ENCODE data around the gene TXNDC2. TPM values are rescaled to one million over a fixed set of nuclear protein-coding genes. Genes with fewer than 3 reads are reported as not detected.

TXNDC2 gene
- total RNA-seq, 3 donors from 2014 or later (not counting 1 experiment from before 2014, with no cell fraction given), result not detected

- Histone ChIP-seq H3K27ac (ENCODE audit: low read length) (no peak overlapping the region), H3K9me3 (ENCODE audit: control insufficient read depth, insufficient read depth, low read length) (no peaks in the 10 kb centered on the region), H3K4me3 (ENCODE audit: low read length) (no peak overlapping the region), H3K4me1 (ENCODE audit: control insufficient read depth, insufficient read depth, low read length) (no peaks in the 10 kb centered on the region), H3K27me3 (ENCODE audit: control insufficient read depth, insufficient read depth, low read length) (no peaks in the 10 kb centered on the region), H3K36me3 (ENCODE audit: control insufficient read depth, insufficient read depth, low read length) (no peaks in the 10 kb centered on the region)
- DNase-seq (no peak), ATAC-seq (no peak)
- H3K27ac Mint-ChIP-seq, result no peak overlapping the region
- TF ChIP-seq CTCF (IDR thresholded peaks at IDR 0.05), result no peak
- intact Hi-C loops (cut with micrococcal nuclease), result no loop called here
- peaks cover 9 to 11% of the 10 kb centered on the region in 2 donors for H3K27me3 Mint-ChIP-seq (ENCODE audit: low read depth in 2 of 2)
- no peaks in the 10 kb centered on the region for H3K9me3 Mint-ChIP-seq
- H3K36me3 Mint-ChIP-seq, result no peaks in the 10 kb centered on the region
- H3K4me1 Mint-ChIP-seq, result no peaks in the 10 kb centered on the region
- H3K4me3 Mint-ChIP-seq, result no peak overlapping the region
- 91% methylated on average over 7 of the region's 10 CpGs for WGBS (ENCODE audit: insufficient coverage)
These were observed 45.9 kb upstream of the TXNDC2 start for GRCh38 chr18:9839853-9840252.

- no peak overlapping the region for H3K4me3 ChIP-seq (ENCODE audit: low read length)
- peaks cover under 1 to 7% of the 10 kb centered on the region in 2 donors for H3K27me3 Mint-ChIP-seq (ENCODE audit: low read depth in 2 of 2)
- no peaks in the 10 kb centered on the region for H3K27me3 ChIP-seq (ENCODE audit: control insufficient read depth, insufficient read depth, low read length)
- no peak overlapping the region for H3K27ac Mint-ChIP-seq
- no peaks in the 10 kb centered on the region for H3K9me3 ChIP-seq (ENCODE audit: control insufficient read depth, insufficient read depth, low read length)
- WGBS (ENCODE audit: insufficient coverage), result 92% methylated on average over 3 of the region's 4 CpGs
- intact Hi-C loops (cut with micrococcal nuclease), result no loop called here
- H3K36me3 Mint-ChIP-seq, result no peaks in the 10 kb centered on the region
- no peaks in the 10 kb centered on the region for H3K4me1 ChIP-seq (ENCODE audit: control insufficient read depth, insufficient read depth, low read length)
- DNase-seq (no peak), ATAC-seq (no peak)
- no peak overlapping the region for H3K27ac ChIP-seq (ENCODE audit: low read length)
- no peak for TF ChIP-seq CTCF (IDR thresholded peaks at IDR 0.05)
- no peaks in the 10 kb centered on the region for H3K4me1 Mint-ChIP-seq
- H3K4me3 Mint-ChIP-seq, result no peak overlapping the region
- H3K9me3 Mint-ChIP-seq, result no peaks in the 10 kb centered on the region
- no peaks in the 10 kb centered on the region for H3K36me3 ChIP-seq (ENCODE audit: control insufficient read depth, insufficient read depth, low read length)
These were observed 44.0 kb upstream of the TXNDC2 start for GRCh38 chr18:9841752-9842151.

GRCh38 chr18:9842448-9842847, 43.3 kb upstream of the TXNDC2 start:
- WGBS (ENCODE audit: insufficient coverage), result 88% methylated on average over 6 of the region's 6 CpGs
- intact Hi-C loops (cut with micrococcal nuclease), result no loop called here
- DNase-seq (no peak), ATAC-seq (no peak)
- TF ChIP-seq CTCF (IDR thresholded peaks at IDR 0.05), result no peak
- no peak overlapping the region for H3K27ac Mint-ChIP-seq
- peaks cover 0 to 7% of the 10 kb centered on the region in 2 donors for H3K27me3 Mint-ChIP-seq (ENCODE audit: low read depth in 2 of 2)
- H3K9me3 Mint-ChIP-seq, result no peaks in the 10 kb centered on the region
- Histone ChIP-seq H3K27ac (ENCODE audit: low read length) (no peak overlapping the region), H3K9me3 (ENCODE audit: control insufficient read depth, insufficient read depth, low read length) (no peaks in the 10 kb centered on the region), H3K4me3 (ENCODE audit: low read length) (no peak overlapping the region), H3K36me3 (ENCODE audit: control insufficient read depth, insufficient read depth, low read length) (no peaks in the 10 kb centered on the region), H3K27me3 (ENCODE audit: control insufficient read depth, insufficient read depth, low read length) (no peaks in the 10 kb centered on the region), H3K4me1 (ENCODE audit: control insufficient read depth, insufficient read depth, low read length) (no peaks in the 10 kb centered on the region)
- no peak overlapping the region for H3K4me3 Mint-ChIP-seq
- no peaks in the 10 kb centered on the region for H3K36me3 Mint-ChIP-seq
- no peaks in the 10 kb centered on the region for H3K4me1 Mint-ChIP-seq

- Mint-ChIP-seq H3K27ac (no peak overlapping the region), H3K4me3 (no peak overlapping the region), H3K9me3 (no peaks in the 10 kb centered on the region), H3K4me1 (no peaks in the 10 kb centered on the region), H3K36me3 (no peaks in the 10 kb centered on the region), H3K27me3 (ENCODE audit: low read depth in 2 of 2) (peaks cover 13 to 16% of the 10 kb centered on the region in 2 donors)
- DNase-seq (no peak), ATAC-seq (no peak)
- intact Hi-C loops (cut with micrococcal nuclease), result no loop called here
- TF ChIP-seq CTCF (IDR thresholded peaks at IDR 0.05), result no peak
- 95% methylated on average over 3 of the region's 3 CpGs for WGBS (ENCODE audit: insufficient coverage)
- no peak overlapping the region for H3K4me3 ChIP-seq (ENCODE audit: low read length)
- no peaks in the 10 kb centered on the region for H3K27me3 ChIP-seq (ENCODE audit: control insufficient read depth, insufficient read depth, low read length)
- no peaks in the 10 kb centered on the region for H3K4me1 ChIP-seq (ENCODE audit: control insufficient read depth, insufficient read depth, low read length)
- no peak overlapping the region for H3K27ac ChIP-seq (ENCODE audit: low read length)
- H3K9me3 ChIP-seq (ENCODE audit: control insufficient read depth, insufficient read depth, low read length), result no peaks in the 10 kb centered on the region
- no peaks in the 10 kb centered on the region for H3K36me3 ChIP-seq (ENCODE audit: control insufficient read depth, insufficient read depth, low read length)
These were observed 40.5 kb upstream of the TXNDC2 start for GRCh38 chr18:9845256-9845655.
